Ishikawa (cell line): ENCODE data around the gene IER5L.

Experiments used
- CEBPB ChIP-seq: IDR thresholded peaks from 2 replicates; pipeline ENCODE4 v1.6.1; 2012
- CREB1 ChIP-seq: IDR thresholded peaks from 2 replicates; pipeline ENCODE4 v1.6.1; 2012; ENCODE audit warnings: low read depth
- EGR1 ChIP-seq: IDR thresholded peaks from 2 replicates; pipeline ENCODE4 v1.6.1; 2012
- EP300 ChIP-seq: IDR thresholded peaks from 2 replicates; pipeline ENCODE4 v1.6.1; 2012; ENCODE audit warnings: borderline replicate concordance
- FOXM1 ChIP-seq: IDR thresholded peaks from 2 replicates; pipeline ENCODE4 v1.6.1; 2012; ENCODE audit warnings: low read depth, borderline replicate concordance
- NFIC ChIP-seq: IDR thresholded peaks from 2 replicates; pipeline ENCODE4 v1.6.1; 2012
- RAD21 ChIP-seq: IDR thresholded peaks from 2 replicates; pipeline ENCODE4 v1.6.1; 2012; ENCODE audit warnings: low read depth
- TAF1 ChIP-seq: IDR thresholded peaks from 2 replicates; pipeline ENCODE4 v1.6.1; 2012; ENCODE audit warnings: low read depth, mild to moderate bottlenecking
- TCF12 ChIP-seq: IDR thresholded peaks from 2 replicates; pipeline ENCODE4 v1.6.1; 2012; ENCODE audit warnings: low read depth
- TEAD4 ChIP-seq: IDR thresholded peaks from 2 replicates; pipeline ENCODE4 v1.6.1; 2012
- YY1 ChIP-seq: IDR thresholded peaks from 2 replicates; pipeline ENCODE4 v1.6.1; 2012; ENCODE audit warnings: low read depth
- ZBTB7A ChIP-seq: IDR thresholded peaks from 2 replicates; pipeline ENCODE4 v1.6.1; 2012; ENCODE audit warnings: low read depth
- TF ChIP-seq, protein P1 (sequence below): IDR thresholded peaks from 2 replicates; pipeline ENCODE4 v1.6.1; 2012
- TF ChIP-seq, protein P2 (sequence below): IDR thresholded peaks from 2 replicates; pipeline ENCODE4 v1.6.1; 2012
- TF ChIP-seq, protein P3 (sequence below): IDR thresholded peaks from 2 replicates; pipeline ENCODE4 v1.6.1; 2012; ENCODE audit warnings: low read depth, mild to moderate bottlenecking

IER5L gene

DNA sequence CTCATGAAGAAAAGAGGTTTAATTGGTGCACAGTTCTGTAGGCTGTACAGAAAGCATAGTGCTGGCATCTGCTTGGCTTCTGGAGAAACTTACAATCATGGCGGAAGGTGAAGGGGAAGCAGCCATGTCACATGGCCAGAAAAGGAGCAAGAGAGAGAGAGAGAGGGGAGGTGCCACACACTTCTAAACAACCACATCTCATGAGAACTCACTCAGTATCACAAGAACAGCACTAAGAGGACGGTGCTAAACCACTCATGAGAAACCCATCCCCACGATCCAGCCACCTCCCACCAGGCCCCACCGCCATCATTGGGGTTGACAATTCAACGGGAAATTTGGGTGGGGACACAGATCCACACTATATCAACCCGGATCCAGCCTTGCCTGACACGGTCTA is 28.8 kb upstream of the IER5L start:
- TF ChIP-seq NFIC (no peak), FOXM1 (no peak), EP300 (no peak), YY1 (no peak), ZBTB7A (no peak), TEAD4 (no peak), EGR1 (no peak)

DNA sequence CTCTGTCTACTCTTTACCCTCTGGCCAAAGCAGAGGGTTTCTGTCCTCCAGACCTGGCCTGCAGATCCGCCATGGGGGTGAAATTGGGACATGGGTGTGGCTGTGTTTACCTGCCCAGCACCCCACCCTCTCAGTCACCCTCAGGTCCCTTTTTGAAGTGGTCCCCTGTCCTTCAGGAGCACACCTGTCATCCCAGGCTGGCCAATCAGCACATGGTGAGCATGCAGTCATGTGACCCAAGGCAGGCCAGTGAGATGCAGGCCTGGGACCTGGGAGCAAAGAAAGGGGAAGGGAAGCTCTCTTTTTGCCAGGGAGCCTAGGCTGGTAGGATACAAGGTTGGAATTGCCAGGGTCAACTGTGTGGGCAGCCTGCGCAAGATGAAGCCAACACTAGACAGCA is 28.3 kb upstream of the IER5L start:
- TF ChIP-seq FOXM1 = no peak
- TF ChIP-seq EP300 = no peak
- TF ChIP-seq, protein P1, sequence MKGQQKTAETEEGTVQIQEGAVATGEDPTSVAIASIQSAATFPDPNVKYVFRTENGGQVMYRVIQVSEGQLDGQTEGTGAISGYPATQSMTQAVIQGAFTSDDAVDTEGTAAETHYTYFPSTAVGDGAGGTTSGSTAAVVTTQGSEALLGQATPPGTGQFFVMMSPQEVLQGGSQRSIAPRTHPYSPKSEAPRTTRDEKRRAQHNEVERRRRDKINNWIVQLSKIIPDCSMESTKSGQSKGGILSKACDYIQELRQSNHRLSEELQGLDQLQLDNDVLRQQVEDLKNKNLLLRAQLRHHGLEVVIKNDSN = peak; percentile 80

DNA sequence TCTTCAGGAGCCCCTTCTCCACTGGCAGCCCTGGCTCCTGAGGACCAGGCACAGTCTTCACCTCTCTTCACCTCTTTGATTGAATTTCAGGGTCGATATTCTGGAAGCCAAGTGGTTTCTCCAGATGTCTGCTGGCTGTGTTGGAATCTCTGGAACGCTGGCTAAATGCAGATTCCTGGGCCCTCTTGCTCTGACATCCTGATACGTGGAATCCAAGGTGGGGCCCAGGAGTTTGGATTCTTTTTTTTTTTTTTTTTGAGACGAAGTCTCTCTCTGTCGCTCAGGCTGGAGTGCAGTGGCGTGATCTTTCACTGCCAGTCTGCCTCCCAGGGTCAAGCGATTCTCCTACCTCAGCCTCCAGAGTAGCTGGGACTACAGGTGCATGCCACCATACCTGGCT is 26.8 kb upstream of the IER5L start:
- TF ChIP-seq, protein P2, sequence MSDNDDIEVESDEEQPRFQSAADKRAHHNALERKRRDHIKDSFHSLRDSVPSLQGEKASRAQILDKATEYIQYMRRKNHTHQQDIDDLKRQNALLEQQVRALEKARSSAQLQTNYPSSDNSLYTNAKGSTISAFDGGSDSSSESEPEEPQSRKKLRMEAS = no peak
- no peak for TF ChIP-seq CREB1
- no peak for TF ChIP-seq CEBPB
- no peak for TF ChIP-seq YY1
- no peak for TF ChIP-seq TEAD4
- TF ChIP-seq ZBTB7A = no peak
- TF ChIP-seq EP300 = no peak

DNA sequence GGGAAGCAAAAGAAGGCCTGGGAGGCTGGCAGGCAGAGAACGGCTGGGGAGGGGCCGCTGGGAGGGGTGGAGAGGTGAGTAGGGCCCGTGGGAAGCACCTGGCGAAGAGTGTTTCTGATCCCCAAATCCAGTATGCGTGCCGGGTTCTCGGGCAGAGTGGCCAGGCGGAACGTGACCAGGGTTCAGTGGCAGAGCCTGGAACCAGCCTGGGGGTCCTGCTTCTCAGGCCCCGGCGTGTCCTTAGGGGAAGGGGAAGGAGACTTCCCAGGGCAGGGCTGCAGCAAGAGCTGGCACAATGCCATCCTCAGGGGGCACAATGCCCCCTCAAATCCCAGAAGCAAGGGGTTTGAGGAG is 25.5 kb upstream of the IER5L start:
- TF ChIP-seq FOXM1 (no peak), YY1 (no peak), CREB1 (no peak), EP300 (no peak), EGR1 (no peak), TAF1 (no peak), ZBTB7A (no peak), CEBPB (no peak), RAD21 (no peak), TEAD4 (no peak), TCF12 (no peak), NFIC (no peak)
- TF ChIP-seq, protein P3, sequence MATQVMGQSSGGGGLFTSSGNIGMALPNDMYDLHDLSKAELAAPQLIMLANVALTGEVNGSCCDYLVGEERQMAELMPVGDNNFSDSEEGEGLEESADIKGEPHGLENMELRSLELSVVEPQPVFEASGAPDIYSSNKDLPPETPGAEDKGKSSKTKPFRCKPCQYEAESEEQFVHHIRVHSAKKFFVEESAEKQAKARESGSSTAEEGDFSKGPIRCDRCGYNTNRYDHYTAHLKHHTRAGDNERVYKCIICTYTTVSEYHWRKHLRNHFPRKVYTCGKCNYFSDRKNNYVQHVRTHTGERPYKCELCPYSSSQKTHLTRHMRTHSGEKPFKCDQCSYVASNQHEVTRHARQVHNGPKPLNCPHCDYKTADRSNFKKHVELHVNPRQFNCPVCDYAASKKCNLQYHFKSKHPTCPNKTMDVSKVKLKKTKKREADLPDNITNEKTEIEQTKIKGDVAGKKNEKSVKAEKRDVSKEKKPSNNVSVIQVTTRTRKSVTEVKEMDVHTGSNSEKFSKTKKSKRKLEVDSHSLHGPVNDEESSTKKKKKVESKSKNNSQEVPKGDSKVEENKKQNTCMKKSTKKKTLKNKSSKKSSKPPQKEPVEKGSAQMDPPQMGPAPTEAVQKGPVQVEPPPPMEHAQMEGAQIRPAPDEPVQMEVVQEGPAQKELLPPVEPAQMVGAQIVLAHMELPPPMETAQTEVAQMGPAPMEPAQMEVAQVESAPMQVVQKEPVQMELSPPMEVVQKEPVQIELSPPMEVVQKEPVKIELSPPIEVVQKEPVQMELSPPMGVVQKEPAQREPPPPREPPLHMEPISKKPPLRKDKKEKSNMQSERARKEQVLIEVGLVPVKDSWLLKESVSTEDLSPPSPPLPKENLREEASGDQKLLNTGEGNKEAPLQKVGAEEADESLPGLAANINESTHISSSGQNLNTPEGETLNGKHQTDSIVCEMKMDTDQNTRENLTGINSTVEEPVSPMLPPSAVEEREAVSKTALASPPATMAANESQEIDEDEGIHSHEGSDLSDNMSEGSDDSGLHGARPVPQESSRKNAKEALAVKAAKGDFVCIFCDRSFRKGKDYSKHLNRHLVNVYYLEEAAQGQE = no peak
- TF ChIP-seq, protein P2 = no peak
- TF ChIP-seq, protein P1 = no peak

DNA sequence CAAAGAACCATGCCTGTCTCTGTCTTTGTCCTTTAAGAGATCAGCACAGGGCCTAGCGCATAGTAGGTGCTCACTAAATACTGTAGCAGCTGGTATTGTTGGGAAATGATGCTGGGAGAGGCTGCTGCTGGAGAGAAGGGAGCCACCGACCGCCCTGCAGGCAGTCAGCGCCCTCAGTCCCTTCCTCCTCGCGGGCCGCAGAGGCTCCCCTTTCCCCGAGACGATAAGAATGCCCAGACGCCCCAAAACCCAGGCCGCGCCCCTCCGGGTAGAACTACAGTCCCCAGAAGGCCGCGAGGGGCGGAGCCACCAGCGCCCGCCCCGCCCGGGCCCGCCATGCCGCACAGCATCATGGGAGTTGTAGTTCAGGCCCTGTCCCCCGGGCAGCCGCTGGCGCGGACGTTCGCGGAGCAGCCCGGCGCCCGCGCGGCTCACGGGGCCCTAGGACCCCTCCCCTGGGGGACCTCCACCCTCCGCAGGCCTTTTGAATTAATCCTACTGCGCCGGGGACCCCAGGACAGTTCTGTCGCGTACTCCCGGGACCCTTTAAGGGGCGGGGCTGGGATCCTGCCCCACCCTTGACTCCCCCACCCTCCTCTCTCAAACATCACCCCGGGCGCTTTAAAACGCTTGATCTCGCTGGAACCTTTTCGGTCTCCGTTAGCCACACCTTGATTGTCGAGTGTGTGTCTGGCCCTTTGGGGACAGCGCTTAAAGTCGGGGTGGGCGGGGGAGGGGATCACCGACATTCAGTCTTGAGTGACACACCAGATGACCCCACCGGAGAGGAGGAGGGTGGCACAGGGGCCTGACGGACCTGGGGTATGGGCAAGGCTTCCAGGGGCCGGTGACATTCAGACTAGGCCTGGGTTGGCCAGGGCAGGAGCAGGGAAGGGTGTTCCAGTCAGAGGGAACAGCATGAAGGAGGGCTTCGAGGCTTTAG is 24.8 kb upstream of the IER5L start:
- TF ChIP-seq CEBPB = no peak
- TF ChIP-seq TEAD4 = no peak
- peak; percentile 93 for TF ChIP-seq YY1
- peak; percentile 44; the same call in 1 of the 2 replicates for TF ChIP-seq TCF12
- no peak for TF ChIP-seq EP300
- TF ChIP-seq ZBTB7A = peak; percentile 51; the same call in 1 of the 2 replicates
- no peak; the same call in 1 of the 2 replicates for TF ChIP-seq RAD21
- TF ChIP-seq, protein P1 = no peak
- peak; percentile 38; the same call in 1 of the 2 replicates for TF ChIP-seq CREB1
- TF ChIP-seq, protein P3 = no peak
- no peak for TF ChIP-seq FOXM1
- TF ChIP-seq EGR1 = no peak
- TF ChIP-seq, protein P2 = no peak
- TF ChIP-seq NFIC = no peak
- no peak for TF ChIP-seq TAF1
